ENCODE measurements around the gene IVD. TPM values are rescaled to one million over a fixed set of nuclear protein-coding genes. Genes with fewer than 3 reads are reported as not detected.

The IVD gene
- total and polyA plus RNA-seq, 9 of the 15 experiments (the other 6 are each of a cell fraction or from before 2014, with no cell fraction given), result 0.15 to 4.5 (median 2.4) TPM

- TF ChIP-seq, protein P1, sequence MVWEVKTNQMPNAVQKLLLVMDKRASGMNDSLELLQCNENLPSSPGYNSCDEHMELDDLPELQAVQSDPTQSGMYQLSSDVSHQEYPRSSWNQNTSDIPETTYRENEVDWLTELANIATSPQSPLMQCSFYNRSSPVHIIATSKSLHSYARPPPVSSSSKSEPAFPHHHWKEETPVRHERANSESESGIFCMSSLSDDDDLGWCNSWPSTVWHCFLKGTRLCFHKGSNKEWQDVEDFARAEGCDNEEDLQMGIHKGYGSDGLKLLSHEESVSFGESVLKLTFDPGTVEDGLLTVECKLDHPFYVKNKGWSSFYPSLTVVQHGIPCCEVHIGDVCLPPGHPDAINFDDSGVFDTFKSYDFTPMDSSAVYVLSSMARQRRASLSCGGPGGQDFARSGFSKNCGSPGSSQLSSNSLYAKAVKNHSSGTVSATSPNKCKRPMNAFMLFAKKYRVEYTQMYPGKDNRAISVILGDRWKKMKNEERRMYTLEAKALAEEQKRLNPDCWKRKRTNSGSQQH (CRISPR knock-in tag; IDR thresholded peaks at IDR 0.05), result no peak
- TF ChIP-seq DACH1 (IDR thresholded peaks at IDR 0.05; ENCODE audit: partially characterized antibody), result no peak
- TF ChIP-seq, protein P2, sequence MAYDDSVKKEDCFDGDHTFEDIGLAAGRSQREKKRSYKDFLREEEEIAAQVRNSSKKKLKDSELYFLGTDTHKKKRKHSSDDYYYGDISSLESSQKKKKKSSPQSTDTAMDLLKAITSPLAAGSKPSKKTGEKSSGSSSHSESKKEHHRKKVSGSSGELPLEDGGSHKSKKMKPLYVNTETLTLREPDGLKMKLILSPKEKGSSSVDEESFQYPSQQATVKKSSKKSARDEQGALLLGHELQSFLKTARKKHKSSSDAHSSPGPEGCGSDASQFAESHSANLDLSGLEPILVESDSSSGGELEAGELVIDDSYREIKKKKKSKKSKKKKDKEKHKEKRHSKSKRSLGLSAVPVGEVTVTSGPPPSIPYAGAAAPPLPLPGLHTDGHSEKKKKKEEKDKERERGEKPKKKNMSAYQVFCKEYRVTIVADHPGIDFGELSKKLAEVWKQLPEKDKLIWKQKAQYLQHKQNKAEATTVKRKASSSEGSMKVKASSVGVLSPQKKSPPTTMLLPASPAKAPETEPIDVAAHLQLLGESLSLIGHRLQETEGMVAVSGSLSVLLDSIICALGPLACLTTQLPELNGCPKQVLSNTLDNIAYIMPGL (CRISPR knock-in tag; IDR thresholded peaks at IDR 0.05), result no peak
- TF ChIP-seq SMAD4 (CRISPR knock-in tag; conservative IDR thresholded peaks at IDR 0.05), result no peak
- no peak for TF ChIP-seq ZBTB33 (CRISPR knock-in tag; IDR thresholded peaks at IDR 0.05)
- no peak for TF ChIP-seq MBD1 (CRISPR knock-in tag; IDR thresholded peaks at IDR 0.05)
- TF ChIP-seq BRD4 (IDR thresholded peaks at IDR 0.05), result peak; percentile 45; the same call in 1 of the 2 replicates
- no peak for TF ChIP-seq BCOR (IDR thresholded peaks at IDR 0.05)
- no peak for TF ChIP-seq KAT7 (CRISPR knock-in tag; IDR thresholded peaks at IDR 0.05; ENCODE audit: borderline replicate concordance)
- no peak for TF ChIP-seq ERF (CRISPR knock-in tag; IDR thresholded peaks at IDR 0.05)
- no peak for TF ChIP-seq KAT8 (IDR thresholded peaks at IDR 0.05; ENCODE audit: low read depth)
- no peak for TF ChIP-seq ZBTB17 (CRISPR knock-in tag; IDR thresholded peaks at IDR 0.05)
- TF ChIP-seq FUS (optimal IDR thresholded peaks at IDR 0.05; ENCODE audit: low read depth, low read length), result no peak
- peak; percentile 9 for TF ChIP-seq TAF1 (IDR thresholded peaks at IDR 0.05; ENCODE audit: control insufficient read depth, extremely low read depth, insufficient read depth, low read length, severe bottlenecking)
Observed at GRCh38 chr15:40436116-40436891, 30.7 kb downstream of the IVD start (continued).
